Cardiac fibroblast (primary cell): ENCODE measurements around the gene ACYP2.
A peak's percentile ranks its signal among the peaks of the same experiment; 100 is the strongest.

Experiments
- DNase-seq, 2 donors: peaks; one replicate each; pipeline versions ENCODE4 v3.0.0 to v3.0.0-alpha.2; 2010; ENCODE audit warnings: low read depth in 2 of 2
- H3K4me3 ChIP-seq, 2 donors: replicated peaks in 1 of 2; 1 replicate in 1 of 2; 2 replicates in 1 of 2; pipeline ENCODE4 v1.5.1; 2011; ENCODE audit warnings: low read depth in 2 of 2, low read length in 2 of 2, mild to moderate bottlenecking in 2 of 2, moderate library complexity in 1 of 2
- CTCF ChIP-seq: IDR thresholded peaks from one replicate; pipeline ENCODE4 v1.5.1; 2011; ENCODE audit warnings: low read depth, mild to moderate bottlenecking, low read length, inconsistent platforms

The ACYP2 gene

GRCh38 chr2:54329482-54330161 lies 214.2 kb downstream of the ACYP2 start:
- peak; percentile 27 to 75 for DNase-seq
- TF ChIP-seq CTCF = no peak
- peak overlapping the region; percentile 59 to 66 for H3K4me3 ChIP-seq

GRCh38 chr2:54330162-54330925 lies 214.9 kb downstream of the ACYP2 start:
- peak; percentile 96 for DNase-seq
- peak overlapping the region; percentile 59 to 66 for H3K4me3 ChIP-seq
- no peak for TF ChIP-seq CTCF

GRCh38 chr2:54330926-54331835 lies 215.8 kb downstream of the ACYP2 start:
- peak overlapping the region; percentile 59 to 66 for H3K4me3 ChIP-seq
- no peak for TF ChIP-seq CTCF
- no peak for DNase-seq

- no peak for DNase-seq
- TF ChIP-seq CTCF = no peak
- H3K4me3 ChIP-seq = no peak overlapping the region
Measured at GRCh38 chr2:54332386-54332785, 217.0 kb downstream of the ACYP2 start.

- no peak for TF ChIP-seq CTCF
- H3K4me3 ChIP-seq = no peak overlapping the region
- peak; percentile 45 to 50 for DNase-seq
Measured at GRCh38 chr2:54336136-54336976, 220.9 kb downstream of the ACYP2 start.

GRCh38 chr2:54336977-54337255 lies 221.5 kb downstream of the ACYP2 start:
- no peak for TF ChIP-seq CTCF
- H3K4me3 ChIP-seq = no peak overlapping the region
- DNase-seq = no peak
